Spleen (tissue), 11 donors: ENCODE measurements around the gene STRADB. TPM values are rescaled to one million over a fixed set of nuclear protein-coding genes. Genes with fewer than 3 reads are reported as not detected.

Experiments
- DNase-seq: peaks from one replicate; pipeline ENCODE4 v3.0.0-alpha.2; 2020
- H3K27ac ChIP-seq, 8 donors: fragments of 200-600 bp; sonication (generic) in 7 of 8; 1 replicate in 4 of 8; 2 replicates in 4 of 8; pipeline versions ENCODE4 v1.5.0 to v1.8.0; 2016 to 2021; ENCODE audit warnings: inconsistent platforms in 4 of 8, mild to moderate bottlenecking in 4 of 8, moderate library complexity in 1 of 8
- H3K27me3 ChIP-seq, 7 donors: fragments of 200-600 bp; sonication (generic) in 6 of 7; replicated peaks in 1 of 7; 1 replicate in 4 of 7; 2 replicates in 3 of 7; pipeline versions ENCODE4 v1.5.0 to v1.8.0; 2016 to 2021; ENCODE audit warnings: inconsistent platforms in 3 of 7, mild to moderate bottlenecking in 1 of 7
- H3K36me3 ChIP-seq, 6 donors: fragments of 200-600 bp; sonication (generic) in 5 of 6; 1 replicate in 4 of 6; 2 replicates in 2 of 6; pipeline versions ENCODE4 v1.5.0 to v1.8.0; 2016 to 2021; ENCODE audit warnings: inconsistent platforms in 2 of 6
- H3K4me1 ChIP-seq, 6 donors: fragments of 200-600 bp; sonication (generic) in 5 of 6; 1 replicate in 3 of 6; 2 replicates in 3 of 6; pipeline versions ENCODE4 v1.5.0 to v1.8.0; 2016 to 2021; ENCODE audit warnings: inconsistent platforms in 3 of 6
- H3K4me3 ChIP-seq, 8 donors: fragments of 200-600 bp; sonication (generic) in 7 of 8; 1 replicate in 4 of 8; 2 replicates in 4 of 8; pipeline versions ENCODE4 v1.5.0 to v1.8.0; 2016 to 2021; ENCODE audit warnings: inconsistent platforms in 4 of 8, mild to moderate bottlenecking in 4 of 8, moderate library complexity in 2 of 8
- H3K9me3 ChIP-seq, 8 donors: fragments of 200-600 bp; sonication (generic) in 7 of 8; 1 replicate in 4 of 8; 2 replicates in 4 of 8; pipeline versions ENCODE4 v1.5.0 to v1.8.0; 2016 to 2021; ENCODE audit warnings: inconsistent platforms in 4 of 8
- POLR2A ChIP-seq, 3 donors: fragments of 450-650 bp; IDR thresholded peaks; one replicate each; pipeline ENCODE4 v1.5.1; 2017; ENCODE audit warnings: antibody characterized with exemption in 3 of 3, mild to moderate bottlenecking in 1 of 3
- POLR2AphosphoS5 ChIP-seq, 3 donors: sonication (generic); formaldehyde crosslinking; IDR thresholded peaks; one replicate each; pipeline ENCODE4 v1.5.1; 2017; ENCODE audit warnings: antibody characterized with exemption in 3 of 3
- WGBS, 5 donors: extraction: QIAGEN DNeasy Blood & Tissue Kit in 3 of 5; methylation state at CpG; one replicate each; pipeline versions ENCODE4 v1.1.5 to v1.1.7; 2013 to 2018; 5-methylcytosine and 5-hydroxymethylcytosine counted together
- intact Hi-C: fragments of 100-400 bp; cut with DNase I; formaldehyde crosslinking; loops from one replicate; pipeline ENCODE4 v1.15.0; 2023; ENCODE audit warnings: low total_unique reads
- polyA plus RNA-seq, 3 donors: library from polyadenylated mRNA; stranded (reverse); fragments of 200-250 nt; gene quantifications; one replicate each; pipeline ENCODE4 v1.2.1, GENCODE V29; 2013
- total RNA-seq, 7 donors: library from RNA; depleted of rRNA in 3 of 7; stranded (reverse); fragments of >200 nt in 3 of 7; fragmentation: NEBNext Ultra II Directional in 4 of 7; extraction: Animal tissue kit (Norgen Biotek cat#: 25700) in 4 of 7; gene quantifications; one replicate each; pipeline versions ENCODE4 v1.1.0 to v1.2.1, GENCODE V29; 2016 to 2021
- TF ChIP-seq, protein P1 (sequence below), 11 experiments: fragments of 200-600 bp in 7 of 11; fragments of 450-650 bp in 4 of 11; sonication (generic) in 4 of 11; IDR thresholded peaks in 8 of 11; conservative IDR thresholded peaks in 3 of 11; 1 replicate in 7 of 11; 2 replicates in 4 of 11; pipeline versions ENCODE4 v1.4.0 to v1.8.0; 2016 to 2021; ENCODE audit warnings: antibody characterized with exemption in 11 of 11, inconsistent platforms in 4 of 11, mild to moderate bottlenecking in 1 of 11
- donor health status: healthy with polysubstance abuse.
- donor health status: DM: no; HTN: no; CAD: no; lungs with moderate emphysema.
- donor health status: DM: no; HTN: no; CAD: no.
- donor health status: Bipolar disorder and iron deficiency.
- donor health status: healthy.
- donor health status: DM: no; HTN: no; CAD: no.
- donor health status: DM: yes; HTN: yes; CAD: no.

Gene STRADB
- total and polyA plus RNA-seq, 10 donors: 13.4 to 45.3 (median 20.3) TPM

DNA sequence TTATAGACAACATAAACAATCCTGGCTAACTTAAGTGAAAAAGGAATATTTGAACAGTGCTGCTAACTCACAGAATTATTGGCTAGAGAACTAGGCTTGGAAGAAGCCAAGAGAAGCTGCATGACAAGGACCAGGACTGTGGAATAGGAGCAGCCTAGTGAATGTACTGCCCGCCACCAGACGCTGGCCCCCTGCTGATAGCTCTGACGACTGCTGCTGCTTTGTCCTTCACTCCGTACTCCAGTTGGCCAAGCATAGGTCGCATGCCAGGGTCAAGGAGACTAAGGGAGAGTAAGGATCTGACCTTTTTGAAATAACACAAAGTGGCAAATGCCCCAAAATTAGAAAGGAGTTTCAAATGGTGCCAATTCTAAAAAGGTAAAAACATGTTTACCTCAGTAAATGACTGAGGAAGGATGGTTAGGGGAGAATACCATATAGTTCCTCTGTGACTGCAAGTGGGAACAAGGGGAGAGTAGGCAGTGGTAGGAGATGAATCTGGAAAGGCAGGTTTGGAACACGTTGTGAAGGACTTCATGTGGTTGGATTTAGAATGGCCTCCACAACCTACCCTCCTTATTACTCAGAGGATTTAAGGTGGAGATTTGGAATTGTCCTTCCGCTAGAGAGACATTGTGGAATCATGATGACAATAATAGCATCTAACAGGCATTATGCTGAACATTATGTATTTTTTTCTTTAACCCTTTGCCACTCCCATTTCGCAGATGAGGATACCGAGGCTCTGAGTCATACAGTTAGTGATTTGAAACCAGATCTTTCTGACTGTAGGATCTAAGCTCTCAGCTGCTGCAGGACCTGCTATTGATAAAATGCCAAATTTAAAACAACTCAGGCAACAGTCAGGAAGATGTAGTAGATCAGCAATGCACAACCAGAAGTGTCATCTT is 19.5 kb downstream of the STRADB start:
- TF ChIP-seq, protein P1, sequence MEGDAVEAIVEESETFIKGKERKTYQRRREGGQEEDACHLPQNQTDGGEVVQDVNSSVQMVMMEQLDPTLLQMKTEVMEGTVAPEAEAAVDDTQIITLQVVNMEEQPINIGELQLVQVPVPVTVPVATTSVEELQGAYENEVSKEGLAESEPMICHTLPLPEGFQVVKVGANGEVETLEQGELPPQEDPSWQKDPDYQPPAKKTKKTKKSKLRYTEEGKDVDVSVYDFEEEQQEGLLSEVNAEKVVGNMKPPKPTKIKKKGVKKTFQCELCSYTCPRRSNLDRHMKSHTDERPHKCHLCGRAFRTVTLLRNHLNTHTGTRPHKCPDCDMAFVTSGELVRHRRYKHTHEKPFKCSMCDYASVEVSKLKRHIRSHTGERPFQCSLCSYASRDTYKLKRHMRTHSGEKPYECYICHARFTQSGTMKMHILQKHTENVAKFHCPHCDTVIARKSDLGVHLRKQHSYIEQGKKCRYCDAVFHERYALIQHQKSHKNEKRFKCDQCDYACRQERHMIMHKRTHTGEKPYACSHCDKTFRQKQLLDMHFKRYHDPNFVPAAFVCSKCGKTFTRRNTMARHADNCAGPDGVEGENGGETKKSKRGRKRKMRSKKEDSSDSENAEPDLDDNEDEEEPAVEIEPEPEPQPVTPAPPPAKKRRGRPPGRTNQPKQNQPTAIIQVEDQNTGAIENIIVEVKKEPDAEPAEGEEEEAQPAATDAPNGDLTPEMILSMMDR (IDR thresholded peaks at IDR 0.05 in 8 of 11, conservative IDR thresholded peaks at IDR 0.05 in 3 of 11): no peak
- TF ChIP-seq POLR2AphosphoS5 (IDR thresholded peaks at IDR 0.05): no peak
- TF ChIP-seq POLR2A (IDR thresholded peaks at IDR 0.05): no peak
- H3K27me3 ChIP-seq: no peaks in the 10 kb centered on the region
- DNase-seq: peak; percentile 62
- no peaks in the 10 kb centered on the region for H3K9me3 ChIP-seq
- WGBS, 5 donors: 82 to 90% (median 86%) methylated on average over 9 of the region's 9 CpGs
- intact Hi-C loops: no loop called here
- peaks cover 0 to 4% (median 0%) of the 10 kb centered on the region in 6 donors for H3K4me1 ChIP-seq
- H3K27ac ChIP-seq: no peak overlapping the region
- H3K4me3 ChIP-seq: no peak overlapping the region
- peaks cover 3 to 97% (median 51%) of the 10 kb centered on the region in 6 donors for H3K36me3 ChIP-seq

DNA sequence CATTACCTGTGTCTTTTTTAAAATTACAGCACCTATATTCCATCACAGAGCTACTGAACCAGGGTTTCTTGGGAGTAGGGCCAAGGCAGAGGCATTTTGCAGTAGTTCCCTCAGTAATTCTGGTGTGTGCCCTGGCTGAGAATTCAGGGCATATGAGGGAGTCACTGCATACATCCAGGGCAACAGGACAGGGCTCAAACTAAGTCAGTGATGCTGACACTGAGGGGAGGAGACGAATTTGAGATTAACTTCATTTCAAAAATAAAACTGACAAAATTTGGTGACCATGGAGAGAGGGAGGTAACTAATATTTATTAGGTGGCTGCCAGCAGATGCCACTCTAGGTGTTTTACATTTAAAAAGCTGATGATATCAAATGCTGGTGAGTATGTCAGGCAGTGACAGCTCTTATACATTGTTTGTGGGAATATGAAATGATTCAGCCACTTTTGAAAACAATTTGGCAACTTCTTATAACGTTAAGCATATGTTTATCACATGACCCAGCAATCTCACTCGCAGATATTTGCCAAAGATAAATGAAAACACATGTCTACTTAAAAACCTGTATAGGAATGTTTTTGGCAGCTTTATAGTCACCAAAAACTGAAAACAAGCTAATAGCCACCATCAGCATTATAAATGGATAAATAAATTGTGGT is 20.3 kb downstream of the STRADB start:
- 67 to 78% (median 75%) methylated on average over 3 of the region's 3 CpGs for WGBS, 5 donors
- Histone ChIP-seq H3K4me1 (peaks cover 0 to 4% (median 0%) of the 10 kb centered on the region in 6 donors), H3K36me3 (peaks cover 3 to 92% (median 48%) of the 10 kb centered on the region in 6 donors), H3K27me3 (no peaks in the 10 kb centered on the region), H3K27ac (no peak overlapping the region), H3K4me3 (no peak overlapping the region), H3K9me3 (no peaks in the 10 kb centered on the region)
- no peak for DNase-seq
- TF ChIP-seq POLR2A (IDR thresholded peaks at IDR 0.05) (no peak), POLR2AphosphoS5 (IDR thresholded peaks at IDR 0.05) (no peak)
- TF ChIP-seq, protein P1 (IDR thresholded peaks at IDR 0.05 in 8 of 11, conservative IDR thresholded peaks at IDR 0.05 in 3 of 11): no peak
- intact Hi-C loops: no loop called here

DNA sequence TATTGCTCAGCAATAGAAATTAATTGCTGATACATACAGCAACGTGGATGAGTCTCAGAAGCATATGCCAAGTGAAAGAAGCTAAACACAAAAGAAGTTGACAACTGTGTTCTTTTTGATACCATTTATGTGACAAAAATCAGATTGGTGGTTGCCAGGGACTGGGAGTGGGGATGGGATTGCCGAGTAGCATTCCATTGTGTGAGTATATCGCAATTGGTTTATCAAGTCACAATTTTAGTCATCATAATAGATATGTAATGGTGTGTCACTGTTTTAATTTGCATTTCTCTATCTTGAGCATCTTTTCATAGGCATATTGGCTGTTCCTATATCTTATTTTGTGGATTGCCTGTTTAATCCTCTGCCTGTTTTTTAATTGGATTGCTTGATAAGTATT is 20.9 kb downstream of the STRADB start:
- Histone ChIP-seq H3K4me3 (no peak overlapping the region), H3K27me3 (no peaks in the 10 kb centered on the region), H3K36me3 (peaks cover 3 to 89% (median 48%) of the 10 kb centered on the region in 6 donors), H3K9me3 (no peaks in the 10 kb centered on the region), H3K4me1 (peaks cover 0 to 4% (median 0%) of the 10 kb centered on the region in 6 donors), H3K27ac (no peak overlapping the region)
- no peak for DNase-seq
- WGBS, 5 donors: 80 to 94% (median 85%) methylated on average over 3 of the region's 3 CpGs
- intact Hi-C loops: no loop called here
- TF ChIP-seq POLR2AphosphoS5 (IDR thresholded peaks at IDR 0.05) (no peak), POLR2A (IDR thresholded peaks at IDR 0.05) (no peak)
- TF ChIP-seq, protein P1 (IDR thresholded peaks at IDR 0.05 in 8 of 11, conservative IDR thresholded peaks at IDR 0.05 in 3 of 11): no peak

- no peak overlapping the region for H3K4me3 ChIP-seq
- no peak for DNase-seq
- H3K9me3 ChIP-seq: no peaks in the 10 kb centered on the region
- no peaks in the 10 kb centered on the region for H3K27me3 ChIP-seq
- H3K36me3 ChIP-seq: peaks cover 0 to 55% (median 16%) of the 10 kb centered on the region in 6 donors
- H3K4me1 ChIP-seq: no peaks in the 10 kb centered on the region
- H3K27ac ChIP-seq: no peak overlapping the region
- no peak for TF ChIP-seq POLR2A (IDR thresholded peaks at IDR 0.05)
- TF ChIP-seq, protein P1 (IDR thresholded peaks at IDR 0.05 in 8 of 11, conservative IDR thresholded peaks at IDR 0.05 in 3 of 11): no peak
- TF ChIP-seq POLR2AphosphoS5 (IDR thresholded peaks at IDR 0.05): no peak
- 93 to 99% (median 98%) methylated on average over 4 of the region's 4 CpGs for WGBS, 5 donors
- intact Hi-C loops: no loop called here
Observed at GRCh38 chr2:201482543-201482942, 31.0 kb downstream of the STRADB start.
